Measurements from ENCODE around the gene WTIP.

The WTIP gene

DNA sequence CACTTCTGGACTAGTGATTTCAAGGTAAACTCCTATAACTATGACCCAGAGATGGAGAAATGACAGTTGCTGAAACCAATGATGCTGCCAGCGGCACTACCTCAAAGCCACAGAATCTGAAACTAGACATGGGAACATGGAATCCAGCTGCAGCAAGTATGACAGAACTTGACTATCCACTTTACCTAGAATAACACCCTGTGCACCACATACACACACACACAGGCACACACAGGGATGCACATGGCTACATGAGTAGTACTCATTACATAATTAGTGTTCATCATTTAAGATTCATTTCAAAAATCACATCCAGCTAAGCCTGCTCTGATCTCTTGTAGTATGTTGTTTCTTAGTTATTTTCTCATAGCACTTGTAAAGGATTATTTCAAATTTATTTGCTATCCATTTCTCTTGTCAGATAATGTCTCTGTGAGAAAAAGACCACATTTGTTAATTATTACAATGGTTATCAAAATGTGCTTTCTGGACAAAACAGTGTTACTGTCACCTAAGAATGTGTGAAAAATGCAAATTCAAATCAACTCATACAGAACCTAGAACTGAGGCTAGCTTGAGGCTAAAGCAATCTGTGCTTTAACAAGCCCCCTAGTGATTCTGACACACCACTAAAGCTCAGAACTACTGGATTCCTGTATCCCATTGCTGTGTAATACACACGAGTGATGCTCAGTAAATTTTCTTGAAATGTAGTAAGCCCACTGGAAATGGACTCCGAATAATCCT is 59.4 kb downstream of the WTIP start:
- no peaks in the 10 kb centered on the region for H3K27me3 ChIP-seq (ENCODE audit: insufficient read depth, low read depth)
- H3K4me3 ChIP-seq (IDR thresholded peaks at IDR 0.05; ENCODE audit: insufficient read depth, low read depth, low read length) = no peak overlapping the region
- no peak overlapping the region for H3K27ac ChIP-seq
- no peak overlapping the region for H3K4me2 ChIP-seq
- no peaks in the 10 kb centered on the region for H3K36me3 ChIP-seq (ENCODE audit: insufficient read depth)
- no peak overlapping the region for H2AFZ ChIP-seq (ENCODE audit: low read depth)
- H4K20me1 ChIP-seq (ENCODE audit: insufficient read depth) = no peaks in the 10 kb centered on the region
- TF ChIP-seq, protein P1, sequence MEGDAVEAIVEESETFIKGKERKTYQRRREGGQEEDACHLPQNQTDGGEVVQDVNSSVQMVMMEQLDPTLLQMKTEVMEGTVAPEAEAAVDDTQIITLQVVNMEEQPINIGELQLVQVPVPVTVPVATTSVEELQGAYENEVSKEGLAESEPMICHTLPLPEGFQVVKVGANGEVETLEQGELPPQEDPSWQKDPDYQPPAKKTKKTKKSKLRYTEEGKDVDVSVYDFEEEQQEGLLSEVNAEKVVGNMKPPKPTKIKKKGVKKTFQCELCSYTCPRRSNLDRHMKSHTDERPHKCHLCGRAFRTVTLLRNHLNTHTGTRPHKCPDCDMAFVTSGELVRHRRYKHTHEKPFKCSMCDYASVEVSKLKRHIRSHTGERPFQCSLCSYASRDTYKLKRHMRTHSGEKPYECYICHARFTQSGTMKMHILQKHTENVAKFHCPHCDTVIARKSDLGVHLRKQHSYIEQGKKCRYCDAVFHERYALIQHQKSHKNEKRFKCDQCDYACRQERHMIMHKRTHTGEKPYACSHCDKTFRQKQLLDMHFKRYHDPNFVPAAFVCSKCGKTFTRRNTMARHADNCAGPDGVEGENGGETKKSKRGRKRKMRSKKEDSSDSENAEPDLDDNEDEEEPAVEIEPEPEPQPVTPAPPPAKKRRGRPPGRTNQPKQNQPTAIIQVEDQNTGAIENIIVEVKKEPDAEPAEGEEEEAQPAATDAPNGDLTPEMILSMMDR (conservative IDR thresholded peaks at IDR 0.05; ENCODE audit: low read depth, low read length) = no peak
- H3K4me1 ChIP-seq (ENCODE audit: low read depth, poor library complexity, severe bottlenecking) = no peaks in the 10 kb centered on the region
- no peak overlapping the region for H3K9ac ChIP-seq
- no peaks in the 10 kb centered on the region for H3K79me2 ChIP-seq (ENCODE audit: insufficient read depth, low read depth)

DNA sequence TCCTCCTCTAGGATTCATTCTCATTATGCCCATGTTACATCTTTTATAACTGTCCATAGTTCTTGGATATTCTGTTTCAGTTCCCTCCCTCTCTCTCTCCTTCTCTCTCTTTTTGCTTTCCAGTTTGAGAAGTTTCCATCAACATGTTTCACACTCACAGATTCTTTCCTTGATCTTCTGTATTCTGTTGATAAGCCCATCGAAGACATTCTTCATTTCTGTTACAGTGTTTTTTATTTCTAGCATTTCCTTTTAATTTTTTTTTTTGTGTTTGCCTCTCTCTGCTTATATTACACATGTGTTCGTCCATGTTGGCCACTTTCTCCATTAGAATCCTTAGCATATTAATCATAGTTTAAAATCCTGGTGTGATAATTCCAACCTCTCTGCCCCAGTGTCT is 68.3 kb downstream of the WTIP start:
- H3K36me3 ChIP-seq (ENCODE audit: insufficient read depth) = no peaks in the 10 kb centered on the region
- no peak overlapping the region for H3K4me2 ChIP-seq
- no peaks in the 10 kb centered on the region for H3K27me3 ChIP-seq (ENCODE audit: insufficient read depth, low read depth)
- TF ChIP-seq, protein P1 (conservative IDR thresholded peaks at IDR 0.05; ENCODE audit: low read depth, low read length) = no peak
- H2AFZ ChIP-seq (ENCODE audit: low read depth) = no peak overlapping the region
- no peak overlapping the region for H3K4me3 ChIP-seq (IDR thresholded peaks at IDR 0.05; ENCODE audit: insufficient read depth, low read depth, low read length)
- no peaks in the 10 kb centered on the region for H3K79me2 ChIP-seq (ENCODE audit: insufficient read depth, low read depth)
- H4K20me1 ChIP-seq (ENCODE audit: insufficient read depth) = no peaks in the 10 kb centered on the region
- no peak overlapping the region for H3K27ac ChIP-seq
- no peak overlapping the region for H3K9ac ChIP-seq
- no peaks in the 10 kb centered on the region for H3K4me1 ChIP-seq (ENCODE audit: low read depth, poor library complexity, severe bottlenecking)

DNA sequence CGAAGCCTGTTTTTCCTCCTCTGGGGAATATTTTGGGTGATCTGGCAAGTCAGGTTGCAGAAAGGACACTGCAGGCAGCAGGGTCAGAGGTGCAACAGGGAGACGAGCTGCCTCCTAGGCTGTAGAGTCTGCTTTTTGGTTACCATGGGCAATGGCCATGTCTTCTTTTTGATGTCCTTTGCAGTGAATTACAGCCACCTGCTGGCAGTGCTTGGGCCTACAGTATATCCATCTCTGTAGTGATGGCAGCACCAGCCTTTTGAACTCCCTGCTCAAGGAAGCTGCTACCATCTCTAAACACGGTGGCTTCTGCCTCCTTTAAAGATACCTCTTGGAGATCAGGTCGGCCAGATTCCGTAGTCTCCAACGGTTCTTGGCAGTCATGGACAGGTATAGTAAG is 73.9 kb downstream of the WTIP start:
- H3K27ac ChIP-seq = no peak overlapping the region
- H2AFZ ChIP-seq (ENCODE audit: low read depth) = no peak overlapping the region
- H3K36me3 ChIP-seq (ENCODE audit: insufficient read depth) = no peaks in the 10 kb centered on the region

DNA sequence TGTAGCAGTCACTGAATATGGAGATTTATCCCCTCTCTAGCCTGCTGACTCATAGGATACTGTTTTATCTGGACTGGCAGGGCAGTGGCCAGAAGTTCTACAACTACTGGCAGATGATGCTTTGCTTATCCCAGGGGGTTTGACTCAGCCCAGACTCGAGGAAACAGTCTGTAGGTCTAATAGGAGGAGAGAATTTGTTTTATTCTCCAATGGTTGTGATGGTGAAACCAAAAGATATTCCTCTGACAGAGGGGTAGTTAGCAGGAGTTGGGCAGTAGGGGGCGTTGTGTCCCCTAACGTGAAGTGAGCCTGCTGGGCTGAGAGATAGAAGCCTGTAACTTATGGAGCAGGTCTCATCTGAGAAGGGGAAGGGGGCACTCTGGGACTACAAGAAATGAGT is 74.9 kb downstream of the WTIP start:
- Histone ChIP-seq H3K79me2 (ENCODE audit: insufficient read depth, low read depth) (no peaks in the 10 kb centered on the region), H3K4me2 (no peak overlapping the region), H3K4me3 (IDR thresholded peaks at IDR 0.05; ENCODE audit: insufficient read depth, low read depth, low read length) (no peak overlapping the region), H3K36me3 (ENCODE audit: insufficient read depth) (no peaks in the 10 kb centered on the region), H2AFZ (ENCODE audit: low read depth) (no peak overlapping the region), H3K9ac (no peak overlapping the region), H3K4me1 (ENCODE audit: low read depth, poor library complexity, severe bottlenecking) (no peaks in the 10 kb centered on the region), H4K20me1 (ENCODE audit: insufficient read depth) (no peaks in the 10 kb centered on the region), H3K27me3 (ENCODE audit: insufficient read depth, low read depth) (no peaks in the 10 kb centered on the region), H3K27ac (no peak overlapping the region)
- TF ChIP-seq, protein P1 (conservative IDR thresholded peaks at IDR 0.05; ENCODE audit: low read depth, low read length) = peak; percentile 58

More for the DNA sequence above, 73.9 kb downstream of the WTIP start:
- Histone ChIP-seq H3K4me1 (ENCODE audit: low read depth, poor library complexity, severe bottlenecking) (no peaks in the 10 kb centered on the region), H3K9ac (no peak overlapping the region), H4K20me1 (ENCODE audit: insufficient read depth) (no peaks in the 10 kb centered on the region), H3K4me2 (no peak overlapping the region), H3K27me3 (ENCODE audit: insufficient read depth, low read depth) (no peaks in the 10 kb centered on the region), H3K4me3 (IDR thresholded peaks at IDR 0.05; ENCODE audit: insufficient read depth, low read depth, low read length) (no peak overlapping the region), H3K79me2 (ENCODE audit: insufficient read depth, low read depth) (no peaks in the 10 kb centered on the region)
- TF ChIP-seq, protein P1 (conservative IDR thresholded peaks at IDR 0.05; ENCODE audit: low read depth, low read length) = 0 out of 2 replicates have a peak, but pooled peaks have one; percentile 18
